Natural killer cell (primary cell): ENCODE measurements around the gene COQ6. TPM values are rescaled to one million over a fixed set of nuclear protein-coding genes. Genes with fewer than 3 reads are reported as not detected.

Source experiments
- ATAC-seq, 3 donors: fragments of 150-1000 bp in 2 of 3; fragments of 200-7000 bp in 1 of 3; cut with Tn5 transposase; 1 replicate in 1 of 3; 2 replicates in 2 of 3; pipeline ENCODE4 v1.10.0; 2021; ENCODE audit warnings: mild to moderate bottlenecking in 2 of 3, moderate library complexity in 2 of 3
- DNase-seq, 2 donors: peaks; one replicate each; pipeline versions ENCODE4 v3.0.0 to v3.0.0-alpha.2; 2013 to 2021; ENCODE audit warnings: mixed read lengths in 1 of 2
- H3K27ac ChIP-seq: one replicate; pipeline ENCODE4 v1.5.1; 2013; ENCODE audit warnings: mild to moderate bottlenecking, low read length
- H3K27me3 ChIP-seq: one replicate; pipeline ENCODE4 v1.6.1; 2013; ENCODE audit warnings: low read length; ENCODE audit not compliant: control insufficient read depth, insufficient read depth
- H3K36me3 ChIP-seq: one replicate; pipeline ENCODE4 v1.6.1; 2013; ENCODE audit warnings: low read length; ENCODE audit not compliant: control insufficient read depth, insufficient read depth
- H3K4me1 ChIP-seq: one replicate; pipeline ENCODE4 v1.6.1; 2013; ENCODE audit warnings: low read length; ENCODE audit not compliant: control insufficient read depth, insufficient read depth
- H3K4me3 ChIP-seq: one replicate; pipeline ENCODE4 v1.5.1; 2013; ENCODE audit warnings: low read length
- H3K9me3 ChIP-seq: one replicate; pipeline ENCODE4 v1.6.1; 2013; ENCODE audit warnings: low read length; ENCODE audit not compliant: control insufficient read depth, insufficient read depth
- H3K27ac Mint-ChIP-seq, 2 donors: one replicate each; pipeline ENCODE4 v1.8.0; 2022; ENCODE audit warnings: mild to moderate bottlenecking in 2 of 2, mixed read lengths in 2 of 2, moderate library complexity in 1 of 2
- H3K27me3 Mint-ChIP-seq, 2 donors: one replicate each; pipeline ENCODE4 v1.8.0; 2022; ENCODE audit warnings: low read depth in 2 of 2, mixed read lengths in 2 of 2
- H3K36me3 Mint-ChIP-seq: one replicate; pipeline ENCODE4 v1.8.0; 2022; ENCODE audit warnings: mixed read lengths
- H3K4me1 Mint-ChIP-seq, 2 donors: one replicate each; pipeline ENCODE4 v1.8.0; 2022; ENCODE audit warnings: mixed read lengths in 2 of 2
- H3K4me3 Mint-ChIP-seq: one replicate; pipeline ENCODE4 v1.8.0; 2022; ENCODE audit warnings: mild to moderate bottlenecking, moderate library complexity, mixed read lengths
- H3K9me3 Mint-ChIP-seq, 2 donors: one replicate each; pipeline ENCODE4 v1.8.0; 2022; ENCODE audit warnings: mixed read lengths in 2 of 2
- CTCF ChIP-seq: fragments of 200-600 bp; IDR thresholded peaks from one replicate; pipeline ENCODE4 v1.8.0; 2022; ENCODE audit warnings: antibody characterized with exemption
- WGBS: methylation state at CpG from one replicate; pipeline ENCODE4 v1.1.7; 2013; ENCODE audit warnings: missing lambda C conversion rate; ENCODE audit not compliant: insufficient coverage; 5-methylcytosine and 5-hydroxymethylcytosine counted together
- intact Hi-C: fragments of 100-400 bp; cut with micrococcal nuclease; formaldehyde crosslinking; loops from one replicate; pipeline ENCODE4 v1.14.2; 2022
- total RNA-seq, 4 donors: library from RNA; stranded (reverse); fragments of 120-200 nt in 1 of 4; gene quantifications; one replicate each; pipeline versions ENCODE4 v1.2.3 to v1.2.4, GENCODE V29; 2013 to 2022

Gene COQ6
- total RNA-seq, 3 donors from 2014 or later (not counting 1 experiment from before 2014, with no cell fraction given), result 20.8 to 24.0 (median 21.7) TPM

- Mint-ChIP-seq H3K27ac (no peak overlapping the region), H3K27me3 (no peaks in the 10 kb centered on the region), H3K4me3 (no peak overlapping the region), H3K36me3 (peaks cover 22% of the 10 kb centered on the region), H3K4me1 (no peaks in the 10 kb centered on the region), H3K9me3 (no peaks in the 10 kb centered on the region)
- 94% methylated on average over 12 of the region's 12 CpGs for WGBS
- Histone ChIP-seq H3K4me1 (no peaks in the 10 kb centered on the region), H3K36me3 (peaks cover 54% of the 10 kb centered on the region), H3K27ac (no peak overlapping the region), H3K4me3 (no peak overlapping the region), H3K9me3 (no peaks in the 10 kb centered on the region), H3K27me3 (no peaks in the 10 kb centered on the region)
- no peak for TF ChIP-seq CTCF
- DNase-seq (no peak), ATAC-seq (no peak)
- intact Hi-C loops, result no loop called here
These were observed 11.1 kb downstream of the COQ6 start for GRCh38 chr14:73961192-73961591.

GRCh38 chr14:73965216-73965615 is 15.1 kb downstream of the COQ6 start:
- H3K4me1 Mint-ChIP-seq, result no peaks in the 10 kb centered on the region
- WGBS, result 89% methylated on average over 4 of the region's 4 CpGs
- Histone ChIP-seq H3K4me3 (no peak overlapping the region), H3K27me3 (no peaks in the 10 kb centered on the region), H3K4me1 (no peaks in the 10 kb centered on the region), H3K36me3 (peaks cover 37% of the 10 kb centered on the region), H3K9me3 (no peaks in the 10 kb centered on the region), H3K27ac (no peak overlapping the region)
- ATAC-seq, result no peak
- H3K9me3 Mint-ChIP-seq, result no peaks in the 10 kb centered on the region
- H3K4me3 Mint-ChIP-seq, result no peak overlapping the region
- peaks cover 20% of the 10 kb centered on the region for H3K36me3 Mint-ChIP-seq
- intact Hi-C loops, result no loop called here
- no peaks in the 10 kb centered on the region for H3K27me3 Mint-ChIP-seq
- no peak for TF ChIP-seq CTCF
- H3K27ac Mint-ChIP-seq, result no peak overlapping the region
- no peak for DNase-seq

GRCh38 chr14:73968885-73969284 is 18.8 kb downstream of the COQ6 start:
- H3K27ac ChIP-seq, result no peak overlapping the region
- Mint-ChIP-seq H3K4me1 (no peaks in the 10 kb centered on the region), H3K27me3 (no peaks in the 10 kb centered on the region), H3K4me3 (no peak overlapping the region), H3K27ac (no peak overlapping the region), H3K36me3 (peaks cover 8% of the 10 kb centered on the region), H3K9me3 (no peaks in the 10 kb centered on the region)
- DNase-seq, result no peak
- no peak overlapping the region for H3K4me3 ChIP-seq
- H3K4me1 ChIP-seq, result no peaks in the 10 kb centered on the region
- H3K27me3 ChIP-seq, result no peaks in the 10 kb centered on the region
- no peaks in the 10 kb centered on the region for H3K9me3 ChIP-seq
- no peak for ATAC-seq
- intact Hi-C loops, result no loop called here
- 94% methylated on average over 2 of the region's 2 CpGs for WGBS
- peaks cover 13% of the 10 kb centered on the region for H3K36me3 ChIP-seq
- no peak for TF ChIP-seq CTCF

GRCh38 chr14:73973497-73973896 is 23.4 kb downstream of the COQ6 start:
- no peaks in the 10 kb centered on the region for H3K36me3 Mint-ChIP-seq
- Histone ChIP-seq H3K27me3 (no peaks in the 10 kb centered on the region), H3K4me3 (no peak overlapping the region), H3K9me3 (no peaks in the 10 kb centered on the region), H3K27ac (no peak overlapping the region), H3K36me3 (peaks cover 18% of the 10 kb centered on the region), H3K4me1 (no peaks in the 10 kb centered on the region)
- ATAC-seq (no peak), DNase-seq (no peak)
- H3K4me3 Mint-ChIP-seq, result no peak overlapping the region
- no peak overlapping the region for H3K27ac Mint-ChIP-seq
- no peaks in the 10 kb centered on the region for H3K9me3 Mint-ChIP-seq
- no peak for TF ChIP-seq CTCF
- 92% methylated on average over 2 of the region's 2 CpGs for WGBS
- H3K4me1 Mint-ChIP-seq, result no peaks in the 10 kb centered on the region
- intact Hi-C loops, result no loop called here
- H3K27me3 Mint-ChIP-seq, result no peaks in the 10 kb centered on the region
